Measurements from ENCODE around the gene MAL. TPM values are rescaled to one million over a fixed set of nuclear protein-coding genes. Genes with fewer than 3 reads are reported as not detected.

The MAL gene
- total RNA-seq, 3 donors from 2014 or later (not counting 1 experiment from before 2014, with no cell fraction given), result 0.54 to 3.3 (median 1.8) TPM

DNA sequence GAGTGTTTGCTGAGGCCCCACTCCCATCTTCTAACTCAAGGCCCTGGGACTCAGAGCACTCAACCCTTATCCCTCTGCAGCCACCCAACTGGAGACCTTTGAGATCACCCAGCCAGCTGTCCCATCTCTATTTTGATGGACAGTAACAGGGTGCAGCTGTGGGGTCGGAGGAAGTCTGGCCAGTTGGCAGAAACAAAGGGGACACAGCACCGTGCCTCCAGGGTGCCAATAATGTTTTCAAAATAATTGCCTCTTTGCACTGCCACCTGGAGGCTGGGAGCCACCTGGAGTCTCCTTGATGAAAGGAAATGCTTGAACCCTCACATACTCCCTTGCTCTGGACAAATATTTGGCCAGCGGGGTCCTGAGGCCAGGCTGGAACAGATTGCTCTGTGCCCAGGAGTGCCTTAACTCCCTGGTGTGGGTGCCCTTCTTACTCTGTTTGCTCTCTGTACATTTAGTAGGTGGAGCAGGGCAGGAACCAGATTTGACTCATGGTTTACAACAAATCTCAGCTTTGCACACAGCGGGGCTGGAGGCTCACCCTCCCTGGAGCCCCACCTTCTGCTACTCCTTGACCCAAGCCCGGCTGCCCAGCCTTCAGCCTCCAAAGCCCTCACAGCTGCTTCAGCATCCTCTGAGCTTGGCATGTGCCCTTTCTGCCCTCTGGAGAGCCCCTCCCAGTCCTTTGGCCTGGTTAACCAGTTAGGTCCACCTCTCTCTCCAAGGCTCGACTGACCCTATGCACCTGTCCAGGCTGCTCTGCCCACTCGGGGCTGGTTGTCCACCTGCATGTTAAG is 17.2 kb downstream of the MAL start:
- Mint-ChIP-seq H3K36me3 (no peaks in the 10 kb centered on the region), H3K4me3 (no peak overlapping the region), H3K27me3 (ENCODE audit: low read depth in 2 of 2) (peaks cover 0 to 14% of the 10 kb centered on the region in 2 donors), H3K27ac (no peak overlapping the region), H3K9me3 (peaks cover 16 to 18% of the 10 kb centered on the region in 2 donors), H3K4me1 (peaks cover 0 to 2% of the 10 kb centered on the region in 2 donors)
- Histone ChIP-seq H3K36me3 (ENCODE audit: control insufficient read depth, insufficient read depth, low read length) (no peaks in the 10 kb centered on the region), H3K27me3 (ENCODE audit: control insufficient read depth, insufficient read depth, low read length) (no peaks in the 10 kb centered on the region), H3K4me1 (ENCODE audit: control insufficient read depth, insufficient read depth, low read length) (no peaks in the 10 kb centered on the region), H3K27ac (ENCODE audit: low read length) (no peak overlapping the region), H3K4me3 (ENCODE audit: low read length) (no peak overlapping the region), H3K9me3 (ENCODE audit: control insufficient read depth, insufficient read depth, low read length) (no peaks in the 10 kb centered on the region)
- TF ChIP-seq, protein P1, sequence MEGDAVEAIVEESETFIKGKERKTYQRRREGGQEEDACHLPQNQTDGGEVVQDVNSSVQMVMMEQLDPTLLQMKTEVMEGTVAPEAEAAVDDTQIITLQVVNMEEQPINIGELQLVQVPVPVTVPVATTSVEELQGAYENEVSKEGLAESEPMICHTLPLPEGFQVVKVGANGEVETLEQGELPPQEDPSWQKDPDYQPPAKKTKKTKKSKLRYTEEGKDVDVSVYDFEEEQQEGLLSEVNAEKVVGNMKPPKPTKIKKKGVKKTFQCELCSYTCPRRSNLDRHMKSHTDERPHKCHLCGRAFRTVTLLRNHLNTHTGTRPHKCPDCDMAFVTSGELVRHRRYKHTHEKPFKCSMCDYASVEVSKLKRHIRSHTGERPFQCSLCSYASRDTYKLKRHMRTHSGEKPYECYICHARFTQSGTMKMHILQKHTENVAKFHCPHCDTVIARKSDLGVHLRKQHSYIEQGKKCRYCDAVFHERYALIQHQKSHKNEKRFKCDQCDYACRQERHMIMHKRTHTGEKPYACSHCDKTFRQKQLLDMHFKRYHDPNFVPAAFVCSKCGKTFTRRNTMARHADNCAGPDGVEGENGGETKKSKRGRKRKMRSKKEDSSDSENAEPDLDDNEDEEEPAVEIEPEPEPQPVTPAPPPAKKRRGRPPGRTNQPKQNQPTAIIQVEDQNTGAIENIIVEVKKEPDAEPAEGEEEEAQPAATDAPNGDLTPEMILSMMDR (IDR thresholded peaks at IDR 0.05), result no peak
- ATAC-seq, result no peak
- intact Hi-C loops (cut with micrococcal nuclease), result no loop called here
- DNase-seq, result no peak
- 81% methylated on average over 7 of the region's 7 CpGs for WGBS (ENCODE audit: insufficient coverage)

DNA sequence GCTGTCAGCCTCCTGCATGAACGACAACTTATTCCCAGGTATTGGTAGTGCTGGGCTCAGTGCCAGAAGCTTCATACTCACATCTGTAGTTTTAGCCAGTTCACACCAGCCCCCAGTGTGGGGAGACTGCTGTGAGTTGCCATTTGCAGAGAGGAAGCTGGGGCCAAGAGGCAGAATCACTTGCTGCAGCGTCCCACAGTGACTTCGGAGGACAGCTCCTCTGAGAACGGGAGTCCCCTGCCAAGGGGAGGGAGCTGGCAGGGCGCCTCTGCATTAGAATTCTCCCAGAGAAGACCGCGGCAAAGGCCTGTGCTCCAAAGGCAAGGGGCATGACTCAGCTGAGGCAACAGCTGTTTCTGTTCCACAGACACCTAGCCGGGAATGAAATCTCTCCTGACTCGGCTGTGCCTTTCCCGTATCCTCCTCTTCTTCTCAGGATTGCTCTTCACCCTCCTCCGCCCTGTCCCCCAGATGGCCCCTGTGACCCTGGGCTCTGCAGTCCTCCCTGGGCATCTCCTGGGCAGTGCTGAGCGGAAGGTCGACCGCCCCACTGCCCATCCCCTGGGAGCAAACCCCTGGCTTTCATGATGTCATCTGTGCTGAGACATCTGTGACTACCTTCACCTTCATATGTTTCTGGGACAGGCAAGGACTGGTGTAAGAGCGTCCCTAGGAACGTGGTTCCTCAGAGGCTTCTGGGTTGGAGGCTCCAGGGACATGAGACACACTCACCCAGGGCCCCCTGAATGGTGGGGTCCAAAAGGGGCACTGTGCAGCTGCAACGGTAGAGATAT is 18.0 kb downstream of the MAL start:
- no peaks in the 10 kb centered on the region for H3K9me3 ChIP-seq (ENCODE audit: control insufficient read depth, insufficient read depth, low read length)
- intact Hi-C loops (cut with micrococcal nuclease), result no loop called here
- DNase-seq, result peak in 1 of 2 donors; percentile 38
- TF ChIP-seq, protein P1 (IDR thresholded peaks at IDR 0.05), result no peak
- Mint-ChIP-seq H3K9me3 (peaks cover 8 to 10% of the 10 kb centered on the region in 2 donors), H3K27me3 (ENCODE audit: low read depth in 2 of 2) (peaks cover 0 to 14% of the 10 kb centered on the region in 2 donors), H3K4me3 (no peak overlapping the region), H3K36me3 (no peaks in the 10 kb centered on the region), H3K4me1 (no peaks in the 10 kb centered on the region), H3K27ac (no peak overlapping the region)
- no peak overlapping the region for H3K27ac ChIP-seq (ENCODE audit: low read length)
- no peaks in the 10 kb centered on the region for H3K4me1 ChIP-seq (ENCODE audit: control insufficient read depth, insufficient read depth, low read length)
- ATAC-seq, result no peak
- no peak overlapping the region for H3K4me3 ChIP-seq (ENCODE audit: low read length)
- H3K27me3 ChIP-seq (ENCODE audit: control insufficient read depth, insufficient read depth, low read length), result no peaks in the 10 kb centered on the region
- WGBS (ENCODE audit: insufficient coverage), result 48% methylated on average over 17 of the region's 17 CpGs
- H3K36me3 ChIP-seq (ENCODE audit: control insufficient read depth, insufficient read depth, low read length), result no peaks in the 10 kb centered on the region

DNA sequence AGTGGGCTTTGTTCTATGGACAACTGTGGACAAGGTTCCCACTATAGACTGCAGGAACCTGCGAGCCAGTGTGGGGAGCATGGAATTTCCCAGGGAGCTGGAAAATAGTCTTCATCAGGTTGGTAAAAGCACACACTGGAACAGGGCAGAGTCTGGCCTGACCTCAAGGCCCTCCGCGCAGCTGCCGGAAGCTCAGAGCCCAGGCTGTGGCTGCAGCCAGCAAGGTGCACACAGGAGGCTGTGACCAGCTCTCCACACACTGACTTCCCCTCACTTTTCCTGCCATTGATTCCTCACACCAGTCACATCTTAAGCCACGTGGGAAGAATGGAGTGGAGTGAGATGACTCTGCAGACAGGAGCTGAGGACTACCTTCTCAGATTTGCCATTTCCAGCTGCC is 19.1 kb downstream of the MAL start:
- Histone ChIP-seq H3K9me3 (ENCODE audit: control insufficient read depth, insufficient read depth, low read length) (no peaks in the 10 kb centered on the region), H3K27ac (ENCODE audit: low read length) (no peak overlapping the region), H3K27me3 (ENCODE audit: control insufficient read depth, insufficient read depth, low read length) (no peaks in the 10 kb centered on the region), H3K36me3 (ENCODE audit: control insufficient read depth, insufficient read depth, low read length) (no peaks in the 10 kb centered on the region), H3K4me1 (ENCODE audit: control insufficient read depth, insufficient read depth, low read length) (no peaks in the 10 kb centered on the region), H3K4me3 (ENCODE audit: low read length) (no peak overlapping the region)
- no peak for ATAC-seq
- TF ChIP-seq, protein P1 (IDR thresholded peaks at IDR 0.05), result no peak
- H3K27ac Mint-ChIP-seq, result no peak overlapping the region
- no peak for DNase-seq
- no peak overlapping the region for H3K4me3 Mint-ChIP-seq
- 72% methylated on average over 4 of the region's 5 CpGs for WGBS (ENCODE audit: insufficient coverage)
- intact Hi-C loops (cut with micrococcal nuclease), result no loop called here
- no peaks in the 10 kb centered on the region for H3K36me3 Mint-ChIP-seq
- H3K9me3 Mint-ChIP-seq, result no peaks in the 10 kb centered on the region
- H3K4me1 Mint-ChIP-seq, result no peaks in the 10 kb centered on the region
- peaks cover 0 to 14% of the 10 kb centered on the region in 2 donors for H3K27me3 Mint-ChIP-seq (ENCODE audit: low read depth in 2 of 2)

All from natural killer cell (primary cell).